Tibial nerve (tissue), 3 donors: ENCODE results near the gene BOLA3.

Experiments
- CTCF ChIP-seq, 5 experiments: fragments of 200-600 bp in 3 of 5; fragments of 450-650 bp in 2 of 5; sonication (generic) in 3 of 5; IDR thresholded peaks; one replicate each; pipeline ENCODE4 v1.5.1; 2016 to 2019; ENCODE audit warnings: antibody characterized with exemption in 5 of 5, mild to moderate bottlenecking in 3 of 5, moderate library complexity in 2 of 5
- POLR2A ChIP-seq, 2 donors: fragments of 450-650 bp; IDR thresholded peaks; one replicate each; pipeline ENCODE4 v1.6.1; 2017; ENCODE audit warnings: antibody characterized with exemption in 2 of 2, mild to moderate bottlenecking in 2 of 2, moderate library complexity in 2 of 2

GRCh38 chr2:74147727-74148456 is at the start of gene BOLA3:
- TF ChIP-seq CTCF (IDR thresholded peaks at IDR 0.05) (peak; percentile 71 to 90 (median 85)), POLR2A (IDR thresholded peaks at IDR 0.05) (no peak)
